ENCODE measurements around the gene PSMD13. TPM values are rescaled to one million over a fixed set of nuclear protein-coding genes. Genes with fewer than 3 reads are reported as not detected.
"Not testable (repeated sequence)": the region's sequence is repeated elsewhere in the genome, so short reads cannot be mapped to it uniquely, and the experiment has no call there.

PSMD13 gene
- total RNA-seq, 2 donors from 2014 or later, result 99.5 to 111 TPM

DNA sequence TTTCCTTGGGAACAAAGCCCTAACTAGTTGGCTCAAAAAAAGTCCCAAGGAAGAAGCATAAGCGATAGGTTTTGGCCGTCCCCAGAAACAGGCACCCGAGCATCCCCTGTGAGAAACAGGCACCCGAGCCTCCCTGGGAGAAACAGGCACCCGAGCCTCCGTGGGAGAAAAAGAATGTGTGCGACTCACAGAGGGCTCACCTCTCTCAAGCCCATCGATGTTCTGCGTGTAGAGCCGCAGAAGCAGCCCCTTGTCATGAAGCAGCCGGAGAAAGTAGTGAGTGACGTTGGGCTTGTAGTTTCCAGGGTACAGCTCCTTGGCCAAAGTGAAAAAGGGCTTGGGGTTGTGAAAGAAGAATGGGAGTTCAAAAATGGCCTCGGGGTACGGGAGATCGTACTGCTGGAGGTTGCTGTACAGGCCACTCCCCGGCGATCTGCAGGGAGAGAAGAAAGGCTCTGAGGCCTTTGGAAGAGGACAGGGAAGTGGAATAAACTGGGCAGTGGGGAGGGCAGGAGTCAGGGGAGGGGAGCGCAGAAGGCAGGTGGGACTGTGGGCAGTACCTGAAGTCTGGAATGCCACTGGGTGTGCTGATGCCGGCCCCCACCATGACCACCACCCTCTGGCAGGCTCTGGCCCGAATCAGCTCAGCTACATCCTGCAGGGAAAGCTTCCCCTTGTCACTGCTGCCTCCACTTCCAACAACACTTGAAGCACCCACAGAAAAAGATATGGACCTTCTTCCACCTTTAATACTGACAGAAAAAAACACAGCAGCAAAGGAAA, 3.8 kb upstream of the PSMD13 start:
- intact Hi-C loops (cut with DNase I, micrococcal nuclease), result no loop called here
- no peak for DNase-seq

DNA sequence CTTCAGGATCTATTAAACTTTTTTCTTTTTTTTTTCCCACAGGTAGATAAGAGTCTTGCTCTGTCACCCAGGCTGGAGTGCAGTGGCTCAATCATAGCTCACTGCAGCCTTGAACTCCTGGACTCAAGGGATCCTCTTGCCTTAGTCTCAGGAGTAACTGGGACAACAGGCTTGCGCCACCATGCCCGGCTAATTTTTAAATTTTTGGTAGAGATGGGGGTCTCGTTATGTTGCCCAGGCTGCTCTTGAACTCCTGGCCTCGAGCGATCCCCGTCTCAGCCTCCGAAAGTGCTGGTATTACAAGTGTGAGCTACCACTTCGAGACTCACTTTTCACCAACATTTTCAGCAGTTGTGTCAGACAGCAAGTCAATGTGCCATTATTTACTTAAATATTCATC, 1.6 kb upstream of the PSMD13 start:
- ATAC-seq, result no peak
- DNase-seq, result no peak
- intact Hi-C loops (cut with DNase I, micrococcal nuclease), result no loop called here

More for the DNA sequence above, 3.8 kb upstream of the PSMD13 start:
- ATAC-seq, result no peak

DNA sequence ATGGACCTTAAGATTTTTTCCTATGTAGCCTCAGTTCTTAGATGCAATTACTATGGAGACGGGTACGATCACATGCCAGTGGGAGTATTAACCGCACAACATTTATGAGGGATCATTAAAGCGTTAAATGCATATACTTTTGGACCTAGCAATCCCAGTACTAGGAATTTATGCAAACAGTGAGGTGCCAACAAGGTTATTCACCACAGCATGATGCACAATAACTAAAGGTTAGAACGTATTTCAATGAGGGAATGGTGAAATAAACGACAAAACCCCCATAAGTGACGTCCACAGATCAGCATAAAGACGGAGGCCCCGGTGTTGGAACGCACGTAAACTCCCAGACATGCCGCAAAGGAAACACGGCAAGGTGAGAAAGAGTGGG, 1.2 kb upstream of the PSMD13 start:
- DNase-seq (no peak), ATAC-seq (peak; percentile 12)
- intact Hi-C loops (cut with DNase I, micrococcal nuclease), result no loop called here

DNA sequence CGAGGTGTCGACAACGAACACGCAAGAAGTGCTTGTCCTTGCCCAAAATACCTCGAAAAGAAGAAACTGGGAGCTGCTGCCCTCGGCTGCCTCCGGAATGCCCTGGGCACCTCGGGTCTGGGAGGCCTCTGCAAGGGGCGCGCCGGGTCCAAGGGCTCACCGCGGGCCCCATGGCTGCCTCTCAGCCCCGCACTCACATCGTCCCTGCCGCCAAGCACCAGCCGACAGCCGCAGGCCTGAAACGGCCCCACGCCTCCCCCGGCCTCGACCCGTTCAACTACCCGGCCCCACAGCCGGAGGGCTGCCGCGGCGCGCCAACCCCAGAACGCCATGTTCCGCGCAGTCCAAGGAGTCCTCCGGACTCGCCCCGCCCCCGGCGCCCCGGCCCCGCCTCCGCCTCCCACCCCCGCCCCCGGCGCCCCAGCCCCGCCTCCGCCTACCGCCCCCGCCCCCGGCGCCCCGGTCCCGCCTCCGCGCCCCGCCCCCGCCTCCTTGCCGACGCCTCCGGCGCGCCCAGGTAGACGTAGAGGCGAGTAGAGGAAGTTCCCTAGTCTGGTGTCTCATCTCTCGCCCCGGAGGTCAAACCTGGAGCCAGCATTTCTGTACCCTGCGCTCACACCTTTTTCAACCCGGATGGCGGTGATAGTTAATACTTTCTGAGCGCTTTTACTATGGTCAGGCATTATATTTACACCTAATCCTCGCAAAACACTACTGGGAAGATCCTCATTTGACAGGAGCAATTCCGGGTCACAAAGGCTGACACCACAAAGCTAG, 591 bp upstream of the PSMD13 start, which contains the start of gene SIRT3:
SIRT3 (minus strand) TSS at position 346 of the 777 bp plus-strand sequence; CDS start at position 332, 14 bp downstream.
- intact Hi-C loops (cut with DNase I, micrococcal nuclease), result no loop called here
- DNase-seq (peak; percentile 88), ATAC-seq (peak; percentile 91)

DNA sequence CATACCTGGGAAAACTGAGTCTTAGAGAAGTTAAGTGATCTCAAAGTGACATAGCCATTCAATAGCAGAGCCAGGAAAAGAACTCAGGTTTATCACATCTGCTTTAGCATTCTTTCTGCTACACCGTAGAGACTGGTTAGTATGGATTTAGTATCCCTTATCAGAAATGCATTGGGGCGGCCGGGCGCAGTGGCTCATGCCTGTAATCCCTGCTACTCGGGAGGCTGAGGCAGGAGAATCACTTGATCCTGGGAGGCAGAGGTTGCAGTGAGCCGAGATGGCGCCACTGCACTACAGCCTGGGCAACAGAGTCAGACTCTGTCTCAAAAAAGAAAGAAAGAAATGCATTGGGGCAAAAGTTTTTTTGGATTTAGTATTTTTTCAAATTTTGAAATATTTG, 1.6 kb downstream of the PSMD13 start:
- ATAC-seq; DNase-seq; intact Hi-C loops (cut with DNase I, micrococcal nuclease): not testable (repeated sequence)

DNA sequence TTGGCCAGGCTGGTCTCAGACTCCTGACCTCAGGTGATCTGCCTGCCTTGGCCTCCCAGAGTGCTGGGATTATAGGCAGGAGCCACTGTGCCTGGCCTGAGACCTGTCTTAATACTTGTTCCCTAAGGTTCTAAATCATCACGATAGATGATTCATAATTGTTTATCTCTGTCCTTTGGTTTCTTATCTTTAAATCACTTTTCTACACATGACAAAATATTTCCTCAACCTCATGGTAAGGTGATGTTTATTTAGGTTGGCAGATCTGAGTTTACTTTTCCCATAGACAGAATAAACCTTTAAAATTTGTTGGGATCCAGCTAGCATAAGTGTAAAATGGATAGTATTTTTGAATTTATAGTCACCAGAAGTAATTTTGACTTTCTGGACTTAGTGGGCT, 3.5 kb downstream of the PSMD13 start:
- intact Hi-C loops (cut with DNase I, micrococcal nuclease), result no loop called here
- DNase-seq (no peak), ATAC-seq (no peak)

DNA sequence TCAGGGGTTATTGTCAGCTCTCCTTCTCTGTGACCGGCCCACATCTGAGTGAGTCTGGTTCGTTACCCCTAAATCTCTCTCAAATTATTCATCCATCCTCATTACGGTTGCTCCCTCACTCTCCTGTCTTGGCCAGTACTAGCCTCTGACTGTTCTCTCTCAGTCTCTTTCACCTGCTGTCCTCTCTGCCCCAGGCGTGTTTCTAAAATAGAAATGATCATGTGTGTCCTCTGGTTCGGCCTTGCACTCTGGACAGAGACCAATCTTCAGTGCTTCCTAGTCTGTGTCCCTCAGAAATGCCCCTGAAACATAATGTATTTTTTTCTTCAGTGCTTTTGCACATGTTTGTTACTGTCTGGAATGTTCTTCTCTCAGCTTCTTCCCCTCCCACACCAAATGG, 4.9 kb downstream of the PSMD13 start:
- no peak for ATAC-seq
- intact Hi-C loops (cut with DNase I, micrococcal nuclease), result no loop called here
- DNase-seq, result no peak

DNA sequence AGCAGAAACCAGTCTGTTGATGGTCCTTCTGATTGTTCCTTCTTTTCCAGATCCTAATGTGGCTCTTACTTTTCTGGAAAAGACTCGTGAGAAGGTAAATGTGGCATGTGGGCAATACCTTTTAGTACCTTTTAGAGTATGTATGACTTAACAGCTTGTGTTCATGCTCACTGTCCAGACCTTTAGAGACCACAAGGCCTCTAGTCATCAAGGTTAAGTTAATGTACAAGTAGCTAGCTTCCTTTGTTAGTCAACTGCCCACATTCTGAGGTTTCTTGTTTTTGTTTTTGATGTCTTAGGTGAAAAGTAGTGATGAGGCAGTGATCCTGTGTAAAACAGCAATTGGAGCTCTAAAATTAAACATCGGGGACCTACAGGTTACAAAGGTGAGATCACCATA, 7.6 kb downstream of the PSMD13 start:
- intact Hi-C loops (cut with DNase I, micrococcal nuclease), result no loop called here
- DNase-seq (no peak), ATAC-seq (no peak)

DNA sequence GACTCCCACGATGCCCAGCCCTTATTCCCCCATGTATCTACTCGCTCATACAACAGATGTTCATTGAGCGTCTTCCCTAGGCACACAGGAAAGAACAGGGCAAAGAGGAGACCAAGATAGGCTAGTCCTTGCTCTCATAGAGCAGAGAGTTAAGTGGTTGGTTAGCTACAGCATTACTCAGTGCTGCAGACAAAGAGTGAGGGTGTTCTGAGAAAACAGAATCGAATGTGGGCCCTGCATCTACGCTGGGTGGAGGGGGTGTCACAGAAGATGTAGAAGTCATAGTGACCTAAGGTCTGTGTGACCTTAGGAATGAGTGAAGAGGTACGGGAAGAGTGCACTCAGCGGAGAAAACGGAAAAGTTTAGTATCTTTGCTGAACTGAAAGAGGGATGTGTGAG, 12.3 kb downstream of the PSMD13 start:
- no peak for DNase-seq
- ATAC-seq, result no peak
- intact Hi-C loops (cut with DNase I, micrococcal nuclease), result no loop called here

DNA sequence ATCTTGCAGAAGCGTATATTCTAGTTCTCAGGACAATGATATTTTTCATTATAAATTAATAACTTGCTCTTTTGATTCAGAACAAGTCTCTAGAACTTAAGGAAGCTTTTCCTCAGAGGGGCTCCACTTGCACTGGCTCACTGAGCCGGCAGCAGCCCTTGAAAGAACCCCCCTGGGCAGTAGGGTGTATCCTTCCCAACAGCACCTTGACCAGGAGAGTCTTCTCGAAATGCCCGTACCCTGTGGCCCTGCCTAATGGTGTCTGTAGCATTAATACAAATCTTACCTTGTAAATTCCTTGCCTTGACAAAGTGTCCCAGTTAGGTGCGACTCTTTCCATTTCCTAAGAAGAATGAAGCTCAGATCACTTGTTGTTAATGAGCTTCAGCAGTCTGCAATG, 13.5 kb downstream of the PSMD13 start:
- intact Hi-C loops (cut with DNase I, micrococcal nuclease), result loop anchor here in 1 of 2 donors (10.0 kb wide), 1 partner anchor 115 kb away; the partner anchor contains the start of gene B4GALNT4
- ATAC-seq (no peak), DNase-seq (no peak)

DNA sequence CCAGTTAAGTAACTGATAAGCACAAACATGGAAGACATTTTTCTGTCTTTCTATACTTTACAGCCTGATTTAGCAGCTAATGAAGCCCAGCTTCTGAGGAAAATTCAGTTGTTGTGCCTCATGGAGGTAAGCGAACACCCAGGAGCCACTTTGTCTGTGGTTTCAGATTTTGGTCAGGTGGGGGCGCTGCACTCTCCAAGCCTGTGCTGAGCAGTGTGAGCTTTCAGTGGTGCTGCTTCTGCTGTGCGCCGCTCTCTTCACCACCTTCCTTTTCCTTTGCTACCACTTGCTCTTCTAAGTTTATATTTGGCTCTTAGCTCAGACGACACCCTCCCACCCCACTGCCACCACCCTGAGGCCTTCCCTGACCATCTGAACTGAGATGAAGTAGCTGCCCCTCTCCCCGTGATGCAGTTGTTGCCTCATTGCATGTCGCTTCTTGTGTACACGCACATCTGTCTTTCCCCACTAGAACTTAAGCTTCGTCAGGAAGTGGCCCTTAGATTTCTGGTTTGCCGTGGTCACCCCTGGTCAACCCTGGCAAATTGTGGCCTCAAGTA, 14.0 kb downstream of the PSMD13 start:
- intact Hi-C loops (cut with DNase I, micrococcal nuclease), result loop anchor here in 1 of 2 donors (10.0 kb wide), 1 partner anchor 114 kb away; the partner anchor contains the start of gene B4GALNT4
- peak; percentile 84 for ATAC-seq
- peak in 1 of 2 donors; percentile 62 for DNase-seq

DNA sequence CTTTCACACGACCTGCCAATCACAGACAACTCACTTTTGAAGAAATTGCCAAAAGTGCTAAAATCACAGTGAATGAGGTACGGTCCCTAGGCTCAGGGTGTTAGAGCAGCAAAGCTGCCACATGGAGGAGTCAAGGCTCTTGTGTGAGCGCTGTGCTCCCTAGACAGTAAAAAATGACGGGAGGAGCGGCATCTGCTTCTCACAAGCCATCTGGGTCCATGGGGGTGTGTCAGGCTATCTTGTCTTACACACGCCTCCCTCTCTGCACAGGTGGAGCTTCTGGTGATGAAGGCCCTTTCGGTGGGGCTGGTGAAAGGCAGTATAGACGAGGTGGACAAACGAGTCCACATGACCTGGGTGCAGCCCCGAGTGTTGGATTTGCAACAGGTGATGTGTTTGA, 14.8 kb downstream of the PSMD13 start:
- intact Hi-C loops (cut with DNase I, micrococcal nuclease), result loop anchor here in 1 of 2 donors (10.0 kb wide), 1 partner anchor 113 kb away; the partner anchor contains the start of gene B4GALNT4
- ATAC-seq, result no peak

DNA sequence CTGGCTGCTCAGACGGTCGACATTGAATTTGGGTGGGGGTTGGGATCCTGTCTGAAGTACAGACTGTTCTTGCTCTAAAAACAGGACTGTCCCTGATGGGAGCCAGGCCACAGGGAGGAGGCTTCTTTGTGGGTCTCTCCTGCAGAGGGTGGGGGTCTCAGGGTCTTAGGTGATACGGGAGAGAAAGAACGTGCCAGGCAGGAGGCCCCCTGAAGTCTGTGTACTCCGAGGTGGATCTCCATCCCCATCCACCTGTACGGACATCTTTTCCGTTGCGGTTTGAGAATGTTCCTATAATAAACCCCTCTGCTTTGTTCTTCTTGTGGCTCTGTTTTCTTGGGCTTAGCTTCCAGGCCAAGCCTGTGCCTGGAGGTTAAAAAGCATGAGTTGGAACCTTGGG, 15.9 kb downstream of the PSMD13 start:
- intact Hi-C loops (cut with DNase I, micrococcal nuclease), result loop anchor here in 1 of 2 donors (10.0 kb wide), 1 partner anchor 112 kb away; the partner anchor contains the start of gene B4GALNT4
- ATAC-seq (no peak), DNase-seq (no peak)

More for the DNA sequence above, 14.8 kb downstream of the PSMD13 start:
- DNase-seq, result no peak

DNA sequence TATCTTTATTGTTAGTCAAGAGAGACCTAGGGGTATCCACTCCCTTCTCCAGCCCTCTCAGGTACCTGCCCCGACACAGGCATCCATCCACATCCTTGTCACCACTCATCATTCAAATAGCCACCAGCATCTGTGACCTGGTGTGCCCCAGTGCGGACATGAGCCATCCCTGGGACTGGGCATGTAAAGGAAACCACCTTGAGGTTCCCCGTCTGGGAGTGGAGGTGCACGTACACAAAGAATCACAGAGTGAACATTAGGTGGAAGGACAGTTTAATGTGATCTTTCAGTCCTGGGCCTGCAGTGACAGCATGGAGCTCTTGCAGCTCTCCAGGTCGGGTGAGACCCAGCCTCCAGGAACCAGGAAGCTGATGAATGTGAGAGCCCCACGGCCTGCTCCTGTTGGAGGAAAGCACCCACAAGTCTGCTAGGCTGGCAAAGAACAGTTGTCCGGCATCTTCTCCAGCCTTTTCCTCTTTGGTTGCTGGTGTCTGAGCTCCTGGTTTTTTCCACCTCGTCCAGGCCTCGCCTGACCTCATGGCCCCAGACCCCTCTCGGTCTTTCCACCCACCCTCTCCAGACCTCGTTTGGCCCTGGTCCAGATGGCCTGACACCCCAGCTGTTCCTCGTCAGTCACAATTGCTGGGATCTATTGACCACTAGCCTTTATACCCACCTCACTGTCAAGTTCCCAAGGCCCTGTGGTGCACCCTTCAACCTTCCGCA, 16.5 kb downstream of the PSMD13 start:
- intact Hi-C loops (cut with DNase I, micrococcal nuclease), result loop anchor here in 1 of 2 donors (10.0 kb wide), 1 partner anchor 111 kb away; the partner anchor contains the start of gene B4GALNT4
- ATAC-seq (peak; percentile 16), DNase-seq (no peak)

DNA sequence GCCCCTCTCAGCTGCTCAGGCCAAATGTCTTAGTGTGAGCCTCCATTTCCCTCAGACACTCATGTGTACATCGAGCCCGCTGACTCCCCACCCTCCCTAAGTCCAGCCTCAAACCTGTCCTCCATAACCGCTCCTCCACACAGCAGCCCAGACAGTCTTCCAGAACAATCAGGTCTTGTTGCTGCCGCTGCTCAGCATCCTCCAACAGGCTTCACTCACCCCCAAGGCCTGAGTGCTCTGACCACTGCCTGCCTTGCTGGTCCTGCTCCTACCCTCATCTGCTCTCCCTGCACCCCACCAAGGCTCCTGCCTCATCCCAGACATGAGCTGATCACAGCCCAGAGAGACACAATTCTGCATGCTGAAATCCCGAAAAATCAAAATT, 17.1 kb downstream of the PSMD13 start:
- ATAC-seq, result no peak
- intact Hi-C loops (cut with DNase I, micrococcal nuclease), result loop anchor here in 1 of 2 donors (10.0 kb wide), 1 partner anchor 111 kb away; the partner anchor contains the start of gene B4GALNT4
- no peak for DNase-seq

DNA sequence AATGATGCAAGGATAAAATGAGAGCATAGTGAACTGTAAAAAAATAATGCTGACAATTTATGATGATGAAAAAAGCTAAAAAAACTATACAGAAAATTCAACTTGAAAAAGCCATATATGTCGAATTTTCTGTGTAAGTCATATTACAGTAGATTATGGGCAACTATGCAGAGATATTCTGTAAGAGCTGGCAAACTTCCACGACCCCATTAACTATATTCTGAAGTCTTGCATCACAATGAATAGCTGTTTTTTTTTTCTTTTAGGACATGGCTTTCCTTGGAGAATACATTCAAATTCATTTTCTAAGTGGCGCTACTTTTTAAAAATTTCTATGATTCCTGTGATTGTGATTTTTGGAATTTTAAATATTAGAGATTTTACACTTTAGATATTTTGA, 18.4 kb downstream of the PSMD13 start:
- DNase-seq (no peak), ATAC-seq (no peak)
- intact Hi-C loops (cut with DNase I, micrococcal nuclease), result loop anchor here in 1 of 2 donors (10.0 kb wide), 1 partner anchor 110 kb away; the partner anchor contains the start of gene B4GALNT4

DNA sequence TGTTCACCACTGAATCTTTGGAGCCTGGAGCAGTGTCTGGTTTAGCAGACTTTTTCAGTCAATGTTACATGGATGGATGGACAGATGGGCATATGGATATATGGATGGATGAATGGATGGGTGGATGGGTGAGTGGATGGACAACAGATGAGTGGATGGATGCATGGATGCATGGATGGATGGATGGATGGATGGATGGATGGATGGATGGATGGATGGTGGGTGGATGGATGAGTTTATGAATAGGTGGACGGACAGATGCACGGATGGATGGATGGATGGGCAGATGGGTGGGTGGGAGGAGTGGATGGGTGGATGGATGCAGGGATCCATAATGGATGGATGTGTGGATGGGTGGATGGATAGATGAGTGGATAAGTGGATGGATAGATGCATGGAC, 19.0 kb downstream of the PSMD13 start:
- ATAC-seq, result no peak
- intact Hi-C loops (cut with DNase I, micrococcal nuclease), result loop anchor here in 1 of 2 donors (10.0 kb wide), 1 partner anchor 109 kb away; the partner anchor contains the start of gene B4GALNT4
- DNase-seq, result no peak

All from left colon (tissue), 2 donors.